Transverse colon (tissue), 4 donors: Measurements from ENCODE around the gene DDX49.

Source experiments
- CTCF ChIP-seq, 5 experiments: fragments of 200-600 bp in 3 of 5; fragments of 450-650 bp in 2 of 5; sonication (generic) in 3 of 5; IDR thresholded peaks; 1 replicate in 2 of 5; 2 replicates in 3 of 5; pipeline ENCODE4 v1.5.1; 2016 to 2017; ENCODE audit warnings: antibody characterized with exemption in 5 of 5, inconsistent platforms in 3 of 5, mild to moderate bottlenecking in 2 of 5, moderate library complexity in 1 of 5
- POLR2AphosphoS5 ChIP-seq, 3 donors: sonication (generic); formaldehyde crosslinking; IDR thresholded peaks; one replicate each; pipeline ENCODE4 v1.6.1; 2016; ENCODE audit warnings: antibody characterized with exemption in 3 of 3

- TF ChIP-seq CTCF (IDR thresholded peaks at IDR 0.05) (no peak), POLR2AphosphoS5 (IDR thresholded peaks at IDR 0.05) (no peak)
Observed at GRCh38 chr19:18975869-18976268, 56.4 kb downstream of the DDX49 start.
